DMS53 (cell line): ENCODE results near the gene GPN2.
A peak's percentile ranks its signal among the peaks of the same experiment; 100 is the strongest.

Source experiments
- DNase-seq: peaks from one replicate; lab custom pipeline; 2025; lab: John Stamatoyannopoulos, UW

GPN2 gene

DNA sequence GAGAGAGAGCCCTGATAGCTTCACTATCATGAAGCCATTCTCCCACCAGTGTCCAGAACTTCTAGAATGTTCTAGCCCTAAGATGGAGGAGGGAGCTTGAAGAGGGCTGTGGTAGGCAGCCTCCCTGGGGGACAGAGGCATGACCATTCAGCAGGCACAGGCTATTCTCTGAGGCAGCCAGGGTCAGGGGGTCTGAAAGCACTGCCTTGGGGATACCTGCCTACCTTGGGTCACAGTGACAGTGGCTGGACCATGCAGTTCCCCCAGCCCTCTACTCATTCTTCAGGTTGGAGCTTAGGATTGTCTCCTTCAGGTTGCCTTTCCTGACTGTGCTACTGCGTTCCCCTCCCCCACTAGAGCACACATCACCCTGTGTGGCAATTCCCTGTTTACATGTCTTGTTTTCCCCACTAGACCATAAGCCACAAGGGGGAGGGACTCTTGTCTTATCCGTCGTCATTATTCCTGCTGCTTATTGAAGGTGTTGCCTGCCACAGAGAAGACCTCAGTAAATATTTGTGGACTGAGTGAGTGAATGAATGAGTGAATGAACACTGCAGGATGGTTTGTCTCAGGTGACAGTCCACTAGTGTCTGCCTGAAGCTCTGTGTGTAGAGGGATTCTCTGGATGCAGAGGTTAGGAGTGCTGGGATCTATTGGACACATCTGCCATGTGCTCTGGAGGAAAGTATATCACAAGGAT is 58.4 kb downstream of the GPN2 start:
- peak; percentile 86 for DNase-seq

- DNase-seq: no peak
Measured at GRCh38 chr1:26831059-26831458, 59.0 kb downstream of the GPN2 start.

DNA sequence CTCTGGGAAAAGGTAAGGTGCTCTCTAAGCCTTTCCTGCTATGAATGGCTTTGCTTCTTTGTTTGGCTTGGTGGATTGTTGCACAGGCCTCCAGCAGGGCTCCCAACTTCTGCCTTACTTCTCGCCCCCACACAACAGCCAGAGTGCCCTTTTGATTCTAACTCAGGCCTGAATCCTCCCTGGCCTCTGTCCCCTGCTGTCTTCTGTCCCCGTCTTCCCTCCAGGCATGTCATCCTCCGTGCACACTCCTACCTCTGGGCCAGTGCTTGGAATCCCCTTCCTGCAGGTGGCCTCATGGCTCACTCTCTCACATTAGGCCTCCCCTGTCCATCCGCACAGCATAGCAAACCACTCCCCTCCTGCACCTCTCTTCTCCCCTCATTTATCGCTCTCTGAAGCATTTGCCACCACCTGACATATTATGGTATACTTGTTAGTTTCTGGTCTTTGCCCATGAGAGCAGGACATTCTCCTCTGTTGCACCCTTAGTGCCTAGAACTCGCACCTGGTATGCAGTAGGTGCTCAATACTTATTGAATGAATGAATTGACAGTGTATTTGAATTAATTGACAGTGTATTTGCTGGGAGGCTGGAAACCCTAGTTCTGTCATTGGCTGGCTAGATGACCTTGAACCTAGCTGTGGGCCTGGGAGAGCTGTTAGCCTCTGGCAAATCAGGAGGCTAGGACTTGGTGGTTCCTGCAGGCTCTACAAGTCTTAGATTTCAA is 60.7 kb downstream of the GPN2 start:
- no peak for DNase-seq

DNA sequence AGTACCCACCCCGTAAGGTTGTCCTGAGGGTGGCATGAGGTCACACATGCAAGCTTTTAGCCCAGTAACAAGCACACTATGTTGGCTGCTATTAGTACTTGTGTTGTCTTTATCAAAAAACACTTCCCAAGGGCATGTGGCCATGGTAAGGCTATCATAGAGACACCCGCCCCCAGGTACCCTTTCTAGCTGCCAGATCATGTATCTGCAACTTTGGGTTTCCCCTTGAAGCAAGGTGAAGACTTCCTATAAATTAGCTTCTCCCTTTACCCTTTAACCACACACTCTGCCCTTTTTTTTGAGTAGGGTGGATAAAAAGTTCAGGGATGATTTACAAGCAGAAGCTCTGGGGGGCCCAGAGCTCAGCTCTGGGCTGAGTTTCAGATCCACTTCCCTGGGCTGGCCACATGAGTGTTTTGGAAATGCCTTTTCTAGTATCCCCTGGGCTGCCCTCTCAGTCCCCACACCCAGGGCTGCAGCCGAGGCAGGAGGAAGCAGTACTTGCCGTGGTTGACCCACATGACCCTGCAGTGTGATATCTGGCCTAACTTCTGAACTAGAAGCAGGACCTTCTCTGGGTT is 61.6 kb downstream of the GPN2 start:
- no peak for DNase-seq

- DNase-seq: no peak
Measured at GRCh38 chr1:26827663-26828062, 62.4 kb downstream of the GPN2 start.

DNA sequence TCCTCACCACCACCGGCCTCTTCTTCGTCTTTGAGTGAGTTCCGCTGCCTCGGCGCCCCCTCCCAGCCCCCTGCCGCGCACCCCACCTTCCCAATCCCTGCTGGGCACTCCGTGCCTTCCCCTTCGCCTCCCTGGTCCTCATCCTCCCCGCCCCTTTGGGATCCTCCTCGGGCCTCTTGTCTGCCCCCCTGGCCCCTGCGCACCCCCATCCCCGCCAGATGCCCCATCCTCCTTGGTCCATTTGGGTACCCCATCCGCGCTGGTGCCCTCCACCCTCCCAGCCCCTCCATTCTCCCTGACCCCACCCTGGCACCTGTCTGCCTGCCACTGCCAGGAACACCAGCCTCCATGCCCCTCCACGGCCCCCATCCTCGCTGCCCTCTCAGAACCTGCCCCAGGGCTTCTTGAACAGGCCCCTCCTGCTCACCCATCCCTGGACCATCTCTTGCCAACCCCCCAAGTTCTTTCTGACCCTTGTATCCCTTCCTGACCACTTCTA is 62.9 kb downstream of the GPN2 start:
- DNase-seq: no peak

DNA sequence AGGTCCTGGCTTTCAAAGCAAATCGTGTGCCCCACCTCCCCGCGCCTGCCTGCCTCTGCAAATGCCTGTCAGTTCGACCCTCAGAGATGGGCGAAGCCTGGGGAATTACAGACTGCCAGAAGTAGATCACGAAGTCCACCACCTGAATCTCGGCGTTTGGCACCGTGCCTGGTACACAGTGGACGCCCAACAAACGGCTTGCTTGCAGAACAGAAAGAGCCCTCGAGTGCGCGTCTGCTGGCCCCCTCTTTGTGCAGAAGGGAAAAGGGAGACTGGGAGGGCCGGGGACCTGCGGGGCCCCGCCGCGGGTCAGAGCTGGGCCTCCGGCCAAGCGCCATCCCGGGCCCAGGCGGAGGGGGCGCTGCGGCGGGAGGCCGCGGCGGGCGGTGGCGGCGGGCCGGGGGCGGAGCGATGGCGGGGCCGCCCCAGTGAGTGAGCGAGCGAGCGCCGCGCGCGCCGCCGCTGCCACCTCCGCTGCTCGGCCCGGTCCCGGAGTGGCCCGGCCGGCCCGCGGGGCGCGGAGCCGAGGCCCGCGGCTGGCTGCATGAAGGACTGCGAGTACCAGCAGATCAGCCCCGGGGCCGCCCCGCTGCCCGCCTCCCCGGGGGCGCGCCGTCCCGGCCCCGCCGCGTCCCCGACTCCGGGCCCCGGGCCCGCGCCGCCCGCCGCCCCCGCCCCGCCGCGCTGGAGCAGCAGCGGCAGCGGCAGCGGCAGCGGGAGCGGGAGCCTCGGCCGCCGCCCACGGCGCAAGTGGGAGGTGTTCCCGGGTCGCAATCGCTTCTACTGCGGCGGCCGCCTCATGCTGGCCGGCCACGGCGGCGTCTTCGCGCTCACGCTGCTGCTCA is 63.6 kb downstream of the GPN2 start, which contains the start of gene ZDHHC18:
Gene ZDHHC18, plus strand, starts transcription at position 428 of the 845 bp plus-strand sequence. Its CDS starts 117 bp downstream, at position 545.
- peak; percentile 87 for DNase-seq
